Measurements from ENCODE around the gene PCMTD2. TPM values are rescaled to one million over a fixed set of nuclear protein-coding genes. Genes with fewer than 3 reads are reported as not detected.

The PCMTD2 gene
- total RNA-seq, 2 experiments from 2014 or later, result 47.0 to 51.7 TPM

- Histone ChIP-seq H3K4me3 (ENCODE audit: low read depth, low read length, poor library complexity, severe bottlenecking) (no peak overlapping the region), H2AFZ (ENCODE audit: low read length) (no peak overlapping the region; the same call in 1 of the 2 replicates), H3K9me3 (ENCODE audit: low read length) (no peaks in the 10 kb centered on the region), H3K4me2 (ENCODE audit: low read length) (no peak overlapping the region), H4K20me1 (ENCODE audit: insufficient read depth, low read length) (no peaks in the 10 kb centered on the region), H3K4me1 (ENCODE audit: insufficient read depth, low read length, poor library complexity, severe bottlenecking) (peaks cover 28% of the 10 kb centered on the region), H3K9me2 (ENCODE audit: insufficient read depth, low read length) (no peaks in the 10 kb centered on the region), H3K27ac (ENCODE audit: low read depth, low read length, poor library complexity, severe bottlenecking) (no peak overlapping the region), H3K36me3 (ENCODE audit: insufficient read depth, low read length) (no peaks in the 10 kb centered on the region), H3K79me2 (ENCODE audit: insufficient read depth, low read depth, low read length) (peaks cover 15% of the 10 kb centered on the region; the same call in 1 of the 2 replicates)
- TF ChIP-seq EZH2phosphoT487 (IDR thresholded peaks at IDR 0.05; ENCODE audit: borderline replicate concordance, low read depth, low read length) (no peak), CTCF (conservative IDR thresholded peaks at IDR 0.05; ENCODE audit: low read length) (no peak)
- CTCF ChIA-PET (ENCODE audit: unreplicated experiment), result no interaction called here
- intact Hi-C loops (cut with micrococcal nuclease; ENCODE audit: unreplicated experiment), result no loop called here
- no TSS peak for BruUV-seq (replicated peaks)
- POLR2A ChIA-PET, result no interaction called here
- DNase-seq (ENCODE audit: low spot score), result no peak
Measured at GRCh38 chr20:64253443-64253842, 2.1 kb upstream of the PCMTD2 start.

GRCh38 chr20:64254156-64254555, 1.4 kb upstream of the PCMTD2 start:
- no peak for DNase-seq (ENCODE audit: low spot score)
- H3K36me3 ChIP-seq (ENCODE audit: insufficient read depth, low read length), result no peaks in the 10 kb centered on the region
- no peaks in the 10 kb centered on the region for H3K9me3 ChIP-seq (ENCODE audit: low read length)
- H3K4me3 ChIP-seq (ENCODE audit: low read depth, low read length, poor library complexity, severe bottlenecking), result no peak overlapping the region
- no peaks in the 10 kb centered on the region for H3K9me2 ChIP-seq (ENCODE audit: insufficient read depth, low read length)
- H3K27ac ChIP-seq (ENCODE audit: low read depth, low read length, poor library complexity, severe bottlenecking), result no peak overlapping the region
- H3K4me1 ChIP-seq (ENCODE audit: insufficient read depth, low read length, poor library complexity, severe bottlenecking), result peaks cover 28% of the 10 kb centered on the region
- TF ChIP-seq CTCF (conservative IDR thresholded peaks at IDR 0.05; ENCODE audit: low read length) (no peak), EZH2phosphoT487 (IDR thresholded peaks at IDR 0.05; ENCODE audit: borderline replicate concordance, low read depth, low read length) (no peak)
- POLR2A ChIA-PET, result no interaction called here
- H4K20me1 ChIP-seq (ENCODE audit: insufficient read depth, low read length), result no peaks in the 10 kb centered on the region
- intact Hi-C loops (cut with micrococcal nuclease; ENCODE audit: unreplicated experiment), result no loop called here
- H3K4me2 ChIP-seq (ENCODE audit: low read length), result no peak overlapping the region
- H2AFZ ChIP-seq (ENCODE audit: low read length), result no peak overlapping the region
- H3K79me2 ChIP-seq (ENCODE audit: insufficient read depth, low read depth, low read length), result peaks cover 15% of the 10 kb centered on the region; the same call in 1 of the 2 replicates
- no TSS peak for BruUV-seq (replicated peaks)
- CTCF ChIA-PET (ENCODE audit: unreplicated experiment), result no interaction called here

GRCh38 chr20:64254571-64255360, 782 bp upstream of the PCMTD2 start:
- Histone ChIP-seq H3K79me2 (ENCODE audit: insufficient read depth, low read depth, low read length) (peaks cover 15% of the 10 kb centered on the region; the same call in 1 of the 2 replicates), H3K36me3 (ENCODE audit: insufficient read depth, low read length) (no peaks in the 10 kb centered on the region), H3K4me2 (ENCODE audit: low read length) (peak overlapping the region; percentile 71), H2AFZ (ENCODE audit: low read length) (peak overlapping the region; percentile 84), H4K20me1 (ENCODE audit: insufficient read depth, low read length) (no peaks in the 10 kb centered on the region), H3K4me3 (ENCODE audit: low read depth, low read length, poor library complexity, severe bottlenecking) (peak overlapping the region; percentile 95), H3K9me2 (ENCODE audit: insufficient read depth, low read length) (no peaks in the 10 kb centered on the region), H3K9me3 (ENCODE audit: low read length) (no peaks in the 10 kb centered on the region), H3K27ac (ENCODE audit: low read depth, low read length, poor library complexity, severe bottlenecking) (peak overlapping the region; percentile 27), H3K4me1 (ENCODE audit: insufficient read depth, low read length, poor library complexity, severe bottlenecking) (peaks cover 28% of the 10 kb centered on the region)
- intact Hi-C loops (cut with micrococcal nuclease; ENCODE audit: unreplicated experiment), result no loop called here
- BruUV-seq (replicated peaks), result no TSS peak
- TF ChIP-seq EZH2phosphoT487 (IDR thresholded peaks at IDR 0.05; ENCODE audit: borderline replicate concordance, low read depth, low read length), result no peak
- TF ChIP-seq CTCF (conservative IDR thresholded peaks at IDR 0.05; ENCODE audit: low read length), result no peak
- ChIA-PET CTCF (ENCODE audit: unreplicated experiment) (no interaction called here), POLR2A (interaction anchor here (0.6 to 2.0 kb wide), 2 partner anchors 7 to 11 kb away, joined by 3 to 5 read pairs; no protein-coding TSS in a partner anchor)
- DNase-seq (ENCODE audit: low spot score), result peak; percentile 9

All from OCI-LY7 (cell line).